ENCODE measurements around the gene SCUBE1. TPM values are rescaled to one million over a fixed set of nuclear protein-coding genes. Genes with fewer than 3 reads are reported as not detected.

The SCUBE1 gene
- total and polyA plus RNA-seq, 9 donors = 5.5 to 202 (median 49.0) TPM

- Histone ChIP-seq H3K27ac (no peak overlapping the region), H3K9me3 (no peaks in the 10 kb centered on the region), H3K27me3 (no peaks in the 10 kb centered on the region), H3K4me3 (no peak overlapping the region), H3K36me3 (no peaks in the 10 kb centered on the region), H3K4me1 (ENCODE audit: insufficient read depth) (peaks cover 45% of the 10 kb centered on the region)
- no peak for DNase-seq
- 95 to 97% (median 95%) methylated on average over 12 of the region's 12 CpGs for WGBS, 3 donors
- TF ChIP-seq CTCF (IDR thresholded peaks at IDR 0.05) (no peak), EP300 (IDR thresholded peaks at IDR 0.05) (no peak), POLR2A (IDR thresholded peaks at IDR 0.05) (no peak)
- intact Hi-C loops (cut with DNase I) = no loop called here
These were observed 99.8 kb downstream of the SCUBE1 start for GRCh38 chr22:43243324-43243723.

- 94 to 96% (median 96%) methylated on average over 6 of the region's 6 CpGs for WGBS, 3 donors
- H3K27me3 ChIP-seq = no peaks in the 10 kb centered on the region
- no peaks in the 10 kb centered on the region for H3K36me3 ChIP-seq
- intact Hi-C loops (cut with DNase I) = no loop called here
- H3K9me3 ChIP-seq = no peaks in the 10 kb centered on the region
- peaks cover 46% of the 10 kb centered on the region for H3K4me1 ChIP-seq (ENCODE audit: insufficient read depth)
- TF ChIP-seq EP300 (IDR thresholded peaks at IDR 0.05) (no peak), CTCF (IDR thresholded peaks at IDR 0.05) (no peak), POLR2A (IDR thresholded peaks at IDR 0.05) (no peak)
- no peak overlapping the region for H3K4me3 ChIP-seq
- no peak overlapping the region for H3K27ac ChIP-seq
- no peak for DNase-seq
These were observed 100.5 kb downstream of the SCUBE1 start for GRCh38 chr22:43242627-43243026.

- H3K27me3 ChIP-seq = no peaks in the 10 kb centered on the region
- peaks cover 50% of the 10 kb centered on the region for H3K4me1 ChIP-seq (ENCODE audit: insufficient read depth)
- TF ChIP-seq EP300 (IDR thresholded peaks at IDR 0.05) = no peak
- H3K27ac ChIP-seq = peak overlapping the region in 1 of 2 donors; percentile 84
- no peak for DNase-seq
- WGBS, 3 donors = 86 to 94% (median 93%) methylated on average over 9 to 14 of the region's 14 CpGs
- H3K9me3 ChIP-seq = no peaks in the 10 kb centered on the region
- intact Hi-C loops (cut with DNase I) = loop anchor here in 1 of 4 donors (1.0 kb wide), 1 partner anchor 18 kb away; no protein-coding TSS in a partner anchor
- H3K36me3 ChIP-seq = no peaks in the 10 kb centered on the region
- no peak overlapping the region for H3K4me3 ChIP-seq
These were observed 101.3 kb downstream of the SCUBE1 start for GRCh38 chr22:43241699-43242386.

GRCh38 chr22:43241138-43241597, 102.0 kb downstream of the SCUBE1 start:
- TF ChIP-seq POLR2A (IDR thresholded peaks at IDR 0.05) (no peak), CTCF (IDR thresholded peaks at IDR 0.05) (no peak), EP300 (IDR thresholded peaks at IDR 0.05) (no peak)
- H3K4me1 ChIP-seq (ENCODE audit: insufficient read depth) = peaks cover 56% of the 10 kb centered on the region
- WGBS, 3 donors = 48 to 70% (median 62%) methylated on average over 15 of the region's 15 CpGs
- H3K36me3 ChIP-seq = no peaks in the 10 kb centered on the region
- intact Hi-C loops (cut with DNase I) = loop anchor here in 1 of 4 donors (1.0 kb wide), 1 partner anchor 19 kb away; no protein-coding TSS in a partner anchor
- no peak overlapping the region for H3K4me3 ChIP-seq
- DNase-seq = peak in 2 of 5 donors; percentile 60 to 78
- H3K27me3 ChIP-seq = no peaks in the 10 kb centered on the region
- H3K27ac ChIP-seq = peak overlapping the region in 1 of 2 donors; percentile 84
- no peaks in the 10 kb centered on the region for H3K9me3 ChIP-seq

GRCh38 chr22:43240614-43241013, 102.6 kb downstream of the SCUBE1 start:
- Histone ChIP-seq H3K36me3 (no peaks in the 10 kb centered on the region), H3K4me1 (ENCODE audit: insufficient read depth) (peaks cover 60% of the 10 kb centered on the region), H3K9me3 (no peaks in the 10 kb centered on the region), H3K27ac (peak overlapping the region in 1 of 2 donors; percentile 84), H3K4me3 (no peak overlapping the region), H3K27me3 (no peaks in the 10 kb centered on the region)
- no peak for TF ChIP-seq CTCF (IDR thresholded peaks at IDR 0.05)
- no peak for TF ChIP-seq EP300 (IDR thresholded peaks at IDR 0.05)
- TF ChIP-seq POLR2A (IDR thresholded peaks at IDR 0.05) = no peak
- intact Hi-C loops (cut with DNase I) = loop anchor here in 1 of 4 donors (1.0 kb wide), 1 partner anchor 20 kb away; no protein-coding TSS in a partner anchor
- DNase-seq = no peak
- 70 to 73% (median 73%) methylated on average over 7 of the region's 7 CpGs for WGBS, 3 donors
